Loucy (cell line): ENCODE results near the gene SEC23B.
"Not testable (repeated sequence)": the region's sequence is repeated elsewhere in the genome, so short reads cannot be mapped to it uniquely, and the experiment has no call there.

Experiments
- H2AFZ ChIP-seq: fragments of 200-600 bp; sonication (generic); 2 replicates; pipeline ENCODE4 v1.6.0; 2016; ENCODE audit warnings: antibody characterized with exemption, mild to moderate bottlenecking, low read length, moderate library complexity
- H3F3A ChIP-seq: fragments of 200-600 bp; 2 replicates; pipeline ENCODE4 v1.6.0; 2016; ENCODE audit warnings: antibody characterized with exemption, low read depth, mild to moderate bottlenecking
- H3K27me3 ChIP-seq: fragments of 200-600 bp; sonication (generic); 2 replicates; pipeline ENCODE4 v1.6.1; 2014; ENCODE audit warnings: low read length, mild to moderate bottlenecking; ENCODE audit not compliant: insufficient read depth, poor library complexity, severe bottlenecking
- H3K36me3 ChIP-seq: fragments of 200-600 bp; sonication (generic); 2 replicates; pipeline ENCODE4 v1.6.1; 2016; ENCODE audit warnings: low read length; ENCODE audit not compliant: insufficient read depth
- H3K4me1 ChIP-seq: fragments of 200-600 bp; sonication (generic); 2 replicates; pipeline ENCODE4 v1.5.1; 2014; ENCODE audit warnings: low read length, mild to moderate bottlenecking; ENCODE audit not compliant: insufficient read depth, poor library complexity, severe bottlenecking
- H3K4me2 ChIP-seq: fragments of 200-600 bp; sonication (generic); 2 replicates; pipeline ENCODE4 v1.6.0; 2014; ENCODE audit warnings: antibody characterized with exemption, low read length, low read depth, mild to moderate bottlenecking; ENCODE audit not compliant: poor library complexity, severe bottlenecking
- H3K4me3 ChIP-seq: fragments of 200-600 bp; sonication (generic); 2 replicates; pipeline ENCODE4 v1.5.1; 2014; ENCODE audit warnings: low read length, mild to moderate bottlenecking, mixed read lengths; ENCODE audit not compliant: poor library complexity, severe bottlenecking
- H3K79me2 ChIP-seq: fragments of 200-600 bp; sonication (generic); 2 replicates; pipeline ENCODE4 v1.6.1; 2014; ENCODE audit warnings: low read length; ENCODE audit not compliant: insufficient read depth
- H3K9ac ChIP-seq: fragments of 200-600 bp; sonication (generic); 2 replicates; pipeline ENCODE4 v1.6.0; 2014; ENCODE audit warnings: mild to moderate bottlenecking, low read depth, low read length, moderate library complexity; ENCODE audit not compliant: poor library complexity, severe bottlenecking
- H3K9me2 ChIP-seq: fragments of 200-600 bp; sonication (generic); replicated peaks from 2 replicates; pipeline ENCODE4 v1.6.1; 2016; ENCODE audit warnings: low read depth, low read length, mixed read lengths
- H3K9me3 ChIP-seq: fragments of 200-600 bp; sonication (generic); 2 replicates; pipeline ENCODE4 v1.6.1; 2014; ENCODE audit warnings: mild to moderate bottlenecking, antibody characterized with exemption, low read length, low read depth; ENCODE audit not compliant: insufficient read depth
- H4K20me1 ChIP-seq: fragments of 200-600 bp; sonication (generic); 2 replicates; pipeline ENCODE4 v1.6.0; 2014; ENCODE audit warnings: antibody characterized with exemption, low read length, mild to moderate bottlenecking; ENCODE audit not compliant: insufficient read depth, poor library complexity, severe bottlenecking
- CTCF ChIP-seq: fragments of 200-600 bp; sonication (generic); conservative IDR thresholded peaks from 2 replicates; pipeline ENCODE4 v1.5.1; 2014; ENCODE audit warnings: mild to moderate bottlenecking, antibody characterized with exemption, low read length
- EZH2phosphoT487 ChIP-seq: fragments of 200-600 bp; IDR thresholded peaks from 2 replicates; pipeline ENCODE4 v1.6.1; 2018; ENCODE audit warnings: antibody characterized with exemption, mild to moderate bottlenecking, moderate library complexity, borderline replicate concordance

Gene SEC23B

GRCh38 chr20:18497603-18498002 is 10.1 kb upstream of the SEC23B start:
- peak overlapping the region; percentile 74 for H3K9ac ChIP-seq
- H3K79me2 ChIP-seq, result peaks cover 14% of the 10 kb centered on the region
- TF ChIP-seq CTCF, result no peak
- H3F3A ChIP-seq, result no peaks in the 10 kb centered on the region
- peak overlapping the region; percentile 94 for H3K4me3 ChIP-seq
- peak overlapping the region; percentile 84 for H3K4me2 ChIP-seq
- H3K4me1 ChIP-seq, result peaks cover 24% of the 10 kb centered on the region
- peaks cover 9% of the 10 kb centered on the region for H3K27me3 ChIP-seq
- H2AFZ ChIP-seq, result peak overlapping the region; percentile 99
- H4K20me1 ChIP-seq, result no peaks in the 10 kb centered on the region
- no peaks in the 10 kb centered on the region for H3K9me3 ChIP-seq
- H3K9me2 ChIP-seq, result no peaks in the 10 kb centered on the region
- H3K36me3 ChIP-seq, result no peaks in the 10 kb centered on the region

GRCh38 chr20:18501672-18502071 is 6.1 kb upstream of the SEC23B start:
- not testable (repeated sequence) for H3K9me2 ChIP-seq, H2AFZ ChIP-seq, H3K4me1 ChIP-seq, H3K9me3 ChIP-seq, H4K20me1 ChIP-seq, H3K9ac ChIP-seq, H3K4me3 ChIP-seq, H3F3A ChIP-seq, H3K36me3 ChIP-seq, H3K79me2 ChIP-seq, H3K4me2 ChIP-seq
- peaks cover 29% of the 10 kb centered on the region for H3K27me3 ChIP-seq

GRCh38 chr20:18504479-18505060 is 3.2 kb upstream of the SEC23B start:
- no peak overlapping the region for H3K4me2 ChIP-seq
- H3F3A ChIP-seq, result no peaks in the 10 kb centered on the region
- H3K79me2 ChIP-seq, result peaks cover 19% of the 10 kb centered on the region
- TF ChIP-seq CTCF (no peak), EZH2phosphoT487 (no peak)
- H3K4me3 ChIP-seq, result no peak overlapping the region
- peaks cover 3% of the 10 kb centered on the region for H4K20me1 ChIP-seq
- H3K4me1 ChIP-seq, result peaks cover 13% of the 10 kb centered on the region
- no peaks in the 10 kb centered on the region for H3K9me3 ChIP-seq
- H3K27me3 ChIP-seq, result peaks cover 29% of the 10 kb centered on the region
- H3K9me2 ChIP-seq, result no peaks in the 10 kb centered on the region
- no peaks in the 10 kb centered on the region for H3K36me3 ChIP-seq
- no peak overlapping the region for H2AFZ ChIP-seq
- no peak overlapping the region for H3K9ac ChIP-seq

- Histone ChIP-seq H3K9ac (peak overlapping the region; percentile 68), H4K20me1 (peaks cover 3% of the 10 kb centered on the region), H3K9me2 (no peaks in the 10 kb centered on the region), H3K4me3 (peak overlapping the region; percentile 76), H3F3A (no peaks in the 10 kb centered on the region), H3K36me3 (no peaks in the 10 kb centered on the region), H3K4me1 (peaks cover 22% of the 10 kb centered on the region), H3K27me3 (peaks cover 29% of the 10 kb centered on the region), H3K9me3 (no peaks in the 10 kb centered on the region), H3K4me2 (peak overlapping the region; percentile 84), H2AFZ (peak overlapping the region; percentile 96), H3K79me2 (peaks cover 19% of the 10 kb centered on the region)
- TF ChIP-seq EZH2phosphoT487 (no peak), CTCF (no peak)
These were observed 996 bp upstream of the SEC23B start for GRCh38 chr20:18506744-18507143.
